Hepatocyte (in vitro differentiated cells): ENCODE data around the gene TEX48. TPM values are rescaled to one million over a fixed set of nuclear protein-coding genes. Genes with fewer than 3 reads are reported as not detected.

Experiments used
- DNase-seq: peaks from one replicate; pipeline ENCODE4 v3.0.0-alpha.2; 2016; ENCODE audit warnings: low spot score
- H2AFZ ChIP-seq: fragments of 200-600 bp; sonication (generic); 2 replicates; pipeline ENCODE4 v1.6.0; 2016; ENCODE audit warnings: antibody characterized with exemption, mild to moderate bottlenecking
- H3K27ac ChIP-seq: fragments of 200-600 bp; sonication (generic); 2 replicates; pipeline ENCODE4 v1.5.1; 2016; ENCODE audit warnings: mild to moderate bottlenecking
- H3K27me3 ChIP-seq: fragments of 200-600 bp; sonication (generic); 2 replicates; pipeline ENCODE4 v1.6.1; 2016
- H3K36me3 ChIP-seq: fragments of 200-600 bp; sonication (generic); replicated peaks from 2 replicates; pipeline ENCODE4 v1.5.1; 2016; ENCODE audit warnings: low read depth; ENCODE audit not compliant: insufficient read depth
- H3K4me1 ChIP-seq: fragments of 200-600 bp; sonication (generic); 2 replicates; pipeline ENCODE4 v1.5.1; 2016; ENCODE audit warnings: mild to moderate bottlenecking, moderate library complexity; ENCODE audit not compliant: insufficient read depth
- H3K4me2 ChIP-seq: fragments of 200-600 bp; sonication (generic); 2 replicates; pipeline ENCODE4 v1.6.0; 2016
- H3K4me3 ChIP-seq: fragments of 200-600 bp; sonication (generic); 2 replicates; pipeline ENCODE4 v1.5.1; 2016; ENCODE audit warnings: mild to moderate bottlenecking
- H3K79me2 ChIP-seq: fragments of 200-600 bp; sonication (generic); 2 replicates; pipeline ENCODE4 v1.6.0; 2017; ENCODE audit warnings: mild to moderate bottlenecking
- H3K9me2 ChIP-seq: fragments of 200-600 bp; sonication (generic); replicated peaks from 2 replicates; pipeline ENCODE4 v1.6.0; 2017; ENCODE audit warnings: mild to moderate bottlenecking; ENCODE audit not compliant: insufficient read depth
- H3K9me3 ChIP-seq: fragments of 200-600 bp; sonication (generic); 2 replicates; pipeline ENCODE4 v1.5.1; 2016; ENCODE audit warnings: low read depth, mild to moderate bottlenecking
- H4K20me1 ChIP-seq: fragments of 200-600 bp; sonication (generic); 2 replicates; pipeline ENCODE4 v1.6.0; 2016; ENCODE audit warnings: mild to moderate bottlenecking; ENCODE audit not compliant: insufficient read depth, poor library complexity, severe bottlenecking
- EZH2 ChIP-seq: fragments of 200-600 bp; sonication (generic); IDR thresholded peaks from 2 replicates; pipeline ENCODE4 v1.6.1; 2016; ENCODE audit warnings: antibody characterized with exemption, mild to moderate bottlenecking, borderline replicate concordance
- EZH2phosphoT487 ChIP-seq: fragments of 200-600 bp; sonication (generic); IDR thresholded peaks from one replicate; pipeline ENCODE4 v1.6.1; 2018; ENCODE audit warnings: antibody characterized with exemption, mild to moderate bottlenecking, low read depth, moderate library complexity; ENCODE audit not compliant: unreplicated experiment, severe bottlenecking
- WGBS: methylation state at CpG from one replicate; pipeline ENCODE4 v1.1.6; 2016; ENCODE audit warnings: low lambda C conversion rate; ENCODE audit errors: missing lambda C conversion rate; 5-methylcytosine and 5-hydroxymethylcytosine counted together
- polyA plus RNA-seq: library from polyadenylated mRNA; unstranded; fragments of >200 nt; fragmentation: Nextera tagmentation; extraction: Ambion mirVana; gene quantifications from 2 replicates; pipeline ENCODE4 v1.2.1, GENCODE V29; 2016
- total RNA-seq: library from RNA; depleted of rRNA; stranded (reverse); fragments of >200 nt; gene quantifications from 2 replicates; pipeline ENCODE4 v1.2.3, GENCODE V29; 2014
- TF ChIP-seq, protein P1 (sequence below): fragments of 200-600 bp; sonication (generic); IDR thresholded peaks from 2 replicates; pipeline ENCODE4 v1.5.1; 2016; ENCODE audit warnings: antibody characterized with exemption, mild to moderate bottlenecking; ENCODE audit not compliant: poor library complexity

The TEX48 gene
- total and polyA plus RNA-seq, 2 experiments from 2014 or later = not detected

DNA sequence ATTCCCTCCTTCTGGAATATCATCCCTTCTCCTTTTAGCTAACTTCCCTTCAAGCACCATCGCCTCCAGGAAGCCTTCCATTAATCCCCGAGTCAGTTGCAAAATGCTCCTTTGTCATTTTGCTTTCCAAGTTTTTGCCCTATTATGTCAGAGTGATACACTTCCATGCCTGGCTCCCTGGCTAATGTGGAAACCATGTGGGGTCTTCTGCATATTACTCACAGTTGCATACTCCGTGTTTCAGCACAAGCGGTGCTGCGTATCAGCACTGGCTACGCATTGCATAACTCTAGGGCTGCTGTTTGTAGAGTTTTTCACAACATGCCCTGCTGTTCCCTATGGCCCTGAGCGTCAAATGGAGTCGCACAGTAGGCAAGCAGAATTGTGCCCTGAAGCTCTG lies 26.3 kb downstream of the TEX48 start:
- no peak overlapping the region for H3K4me2 ChIP-seq
- peak; percentile 21 for DNase-seq
- H3K9me2 ChIP-seq = no peaks in the 10 kb centered on the region
- H3K9me3 ChIP-seq = no peaks in the 10 kb centered on the region
- H2AFZ ChIP-seq = no peak overlapping the region
- WGBS = 85% methylated on average over 8 of the region's 8 CpGs
- no peaks in the 10 kb centered on the region for H3K36me3 ChIP-seq
- TF ChIP-seq EZH2 (no peak), EZH2phosphoT487 (no peak)
- TF ChIP-seq, protein P1, sequence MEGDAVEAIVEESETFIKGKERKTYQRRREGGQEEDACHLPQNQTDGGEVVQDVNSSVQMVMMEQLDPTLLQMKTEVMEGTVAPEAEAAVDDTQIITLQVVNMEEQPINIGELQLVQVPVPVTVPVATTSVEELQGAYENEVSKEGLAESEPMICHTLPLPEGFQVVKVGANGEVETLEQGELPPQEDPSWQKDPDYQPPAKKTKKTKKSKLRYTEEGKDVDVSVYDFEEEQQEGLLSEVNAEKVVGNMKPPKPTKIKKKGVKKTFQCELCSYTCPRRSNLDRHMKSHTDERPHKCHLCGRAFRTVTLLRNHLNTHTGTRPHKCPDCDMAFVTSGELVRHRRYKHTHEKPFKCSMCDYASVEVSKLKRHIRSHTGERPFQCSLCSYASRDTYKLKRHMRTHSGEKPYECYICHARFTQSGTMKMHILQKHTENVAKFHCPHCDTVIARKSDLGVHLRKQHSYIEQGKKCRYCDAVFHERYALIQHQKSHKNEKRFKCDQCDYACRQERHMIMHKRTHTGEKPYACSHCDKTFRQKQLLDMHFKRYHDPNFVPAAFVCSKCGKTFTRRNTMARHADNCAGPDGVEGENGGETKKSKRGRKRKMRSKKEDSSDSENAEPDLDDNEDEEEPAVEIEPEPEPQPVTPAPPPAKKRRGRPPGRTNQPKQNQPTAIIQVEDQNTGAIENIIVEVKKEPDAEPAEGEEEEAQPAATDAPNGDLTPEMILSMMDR = no peak
- H3K4me1 ChIP-seq = no peaks in the 10 kb centered on the region
- H3K27me3 ChIP-seq = no peaks in the 10 kb centered on the region
- no peaks in the 10 kb centered on the region for H3K79me2 ChIP-seq
- H3K4me3 ChIP-seq = no peak overlapping the region
- H4K20me1 ChIP-seq = no peaks in the 10 kb centered on the region
- no peak overlapping the region for H3K27ac ChIP-seq

DNA sequence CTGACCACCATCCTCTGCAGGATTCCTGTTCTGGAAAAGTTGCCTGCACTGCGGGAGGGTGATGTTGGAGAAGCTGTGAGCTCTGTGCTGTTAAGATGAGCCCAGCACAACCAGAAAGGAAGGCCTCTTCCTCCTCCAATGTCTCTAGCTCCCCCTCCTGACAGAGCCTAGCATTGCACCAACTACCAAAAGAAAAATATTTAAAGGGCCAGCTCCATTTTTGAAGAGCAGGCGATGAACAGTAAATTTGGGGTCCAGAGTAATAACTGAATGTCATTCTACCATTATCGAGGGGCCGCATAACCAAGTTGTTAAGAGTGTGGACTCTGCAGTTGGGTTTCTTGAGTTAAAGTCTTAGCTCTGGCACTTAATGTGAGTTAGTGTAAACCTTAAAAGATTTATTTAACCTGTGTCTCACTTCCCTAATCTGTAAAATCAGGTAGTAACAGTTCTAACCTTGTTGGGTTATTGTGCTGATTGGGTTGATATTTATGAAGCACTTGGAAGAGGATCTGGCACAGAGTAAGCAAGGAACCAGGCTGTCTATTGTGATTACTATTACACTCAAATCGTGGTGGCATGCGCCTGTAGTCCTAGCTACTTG lies 28.3 kb downstream of the TEX48 start:
- Histone ChIP-seq H4K20me1 (no peaks in the 10 kb centered on the region), H3K4me3 (no peak overlapping the region), H3K4me1 (no peaks in the 10 kb centered on the region), H3K9me2 (no peaks in the 10 kb centered on the region), H3K9me3 (no peaks in the 10 kb centered on the region), H3K79me2 (no peaks in the 10 kb centered on the region), H3K27ac (no peak overlapping the region), H3K36me3 (no peaks in the 10 kb centered on the region), H2AFZ (no peak overlapping the region), H3K4me2 (no peak overlapping the region), H3K27me3 (no peaks in the 10 kb centered on the region)
- DNase-seq = peak; percentile 85
- 37% methylated on average over 6 of the region's 6 CpGs for WGBS
- TF ChIP-seq EZH2 = no peak
- TF ChIP-seq, protein P1 = peak; percentile 89
- TF ChIP-seq EZH2phosphoT487 = no peak

DNA sequence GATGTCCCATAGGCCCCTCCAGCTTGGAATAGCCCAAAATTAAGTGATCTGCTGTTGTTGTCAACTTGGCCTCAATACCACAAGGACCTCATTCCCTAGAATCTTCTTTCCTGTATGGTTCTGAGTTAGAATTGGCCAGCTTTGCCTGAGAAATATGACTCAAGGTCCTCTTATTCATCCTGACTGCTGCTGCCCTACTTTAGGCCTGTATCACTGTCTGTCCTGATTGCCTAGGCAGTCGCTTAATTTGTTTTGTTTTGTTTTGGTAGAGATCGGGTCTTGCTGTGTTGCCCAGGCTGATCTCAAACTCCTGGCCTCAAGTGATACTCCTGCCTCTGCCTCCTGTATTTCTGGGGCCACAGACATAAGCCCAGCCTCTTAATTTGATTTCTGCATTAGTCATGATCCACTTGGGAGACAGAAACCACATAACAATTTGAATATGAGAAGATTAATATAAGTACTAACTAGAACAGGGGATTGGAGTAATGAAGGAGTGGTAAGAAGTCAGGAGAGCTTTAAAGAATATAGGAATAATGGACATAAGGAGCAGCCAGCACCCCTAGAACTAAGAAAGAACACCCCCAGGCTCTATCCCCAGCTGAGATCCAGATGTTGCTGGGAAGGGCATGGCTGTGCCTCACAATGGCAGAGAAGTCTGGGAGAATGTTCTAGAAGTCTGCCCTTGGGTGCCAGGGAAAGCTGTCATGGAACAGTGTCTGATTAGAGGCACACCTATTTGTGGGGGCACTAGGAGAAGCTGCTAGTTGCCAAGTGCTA lies 29.0 kb downstream of the TEX48 start:
- Histone ChIP-seq H2AFZ (no peak overlapping the region), H3K9me3 (no peaks in the 10 kb centered on the region), H3K9me2 (no peaks in the 10 kb centered on the region), H3K4me2 (no peak overlapping the region), H3K27me3 (no peaks in the 10 kb centered on the region), H3K36me3 (no peaks in the 10 kb centered on the region), H3K79me2 (no peaks in the 10 kb centered on the region), H3K4me1 (no peaks in the 10 kb centered on the region), H3K27ac (no peak overlapping the region), H3K4me3 (no peak overlapping the region), H4K20me1 (no peaks in the 10 kb centered on the region)
- no peak for DNase-seq
- 89% methylated on average over 2 of the region's 2 CpGs for WGBS
- TF ChIP-seq, protein P1 = no peak
- no peak for TF ChIP-seq EZH2
- TF ChIP-seq EZH2phosphoT487 = no peak
